Breast epithelium (tissue), 4 donors: ENCODE data around the gene DHRS7B. TPM values are rescaled to one million over a fixed set of nuclear protein-coding genes. Genes with fewer than 3 reads are reported as not detected.

Experiments
- DNase-seq, 2 donors: peaks; one replicate each; pipeline ENCODE4 v3.0.0-alpha.2; 2019; ENCODE audit warnings: low spot score in 2 of 2
- H3K27ac ChIP-seq, 2 donors: fragments of 200-600 bp; sonication (generic) in 1 of 2; one replicate each; pipeline ENCODE4 v1.5.1; 2016 to 2019; ENCODE audit warnings: mild to moderate bottlenecking in 1 of 2
- H3K27me3 ChIP-seq, 2 donors: fragments of 200-600 bp; sonication (generic) in 1 of 2; one replicate each; pipeline versions ENCODE4 v1.5.1 to v1.6.0; 2017 to 2019; ENCODE audit warnings: control low read depth in 1 of 2, mild to moderate bottlenecking in 1 of 2
- H3K36me3 ChIP-seq: fragments of 200-600 bp; one replicate; pipeline ENCODE4 v1.5.1; 2019
- H3K4me1 ChIP-seq, 2 donors: fragments of 200-600 bp; sonication (generic); one replicate each; pipeline ENCODE4 v1.5.1; 2016 to 2019; ENCODE audit warnings: control low read depth in 1 of 2
- H3K4me3 ChIP-seq, 3 donors: fragments of 200-600 bp; sonication (generic); 1 replicate in 2 of 3; 2 replicates in 1 of 3; pipeline ENCODE4 v1.5.1; 2016 to 2019; ENCODE audit warnings: mild to moderate bottlenecking in 3 of 3, moderate library complexity in 2 of 3
- H3K9me3 ChIP-seq, 2 donors: fragments of 200-600 bp; sonication (generic) in 1 of 2; one replicate each; pipeline ENCODE4 v1.5.1; 2016 to 2019; ENCODE audit warnings: control low read depth in 1 of 2
- POLR2A ChIP-seq: fragments of 450-650 bp; IDR thresholded peaks from one replicate; pipeline ENCODE4 v1.6.1; 2016; ENCODE audit warnings: antibody characterized with exemption, mild to moderate bottlenecking, moderate library complexity
- POLR2AphosphoS5 ChIP-seq, 3 donors: sonication (generic); formaldehyde crosslinking; IDR thresholded peaks; one replicate each; pipeline ENCODE4 v1.6.1; 2017; ENCODE audit warnings: antibody characterized with exemption in 3 of 3
- intact Hi-C: fragments of 100-400 bp; cut with DNase I; formaldehyde crosslinking; loops from one replicate; pipeline ENCODE4 v1.15.1; 2023; ENCODE audit warnings: low total_unique reads
- total RNA-seq, 3 donors: library from RNA; depleted of rRNA; stranded (reverse); fragments of >200 nt; gene quantifications; one replicate each; pipeline ENCODE4 v1.1.0, GENCODE V29; 2016
- TF ChIP-seq, protein P1 (sequence below), 3 donors: fragments of 450-650 bp; IDR thresholded peaks; one replicate each; pipeline ENCODE4 v1.5.1; 2016 to 2017; ENCODE audit warnings: antibody characterized with exemption in 3 of 3, mild to moderate bottlenecking in 3 of 3, moderate library complexity in 3 of 3

Gene DHRS7B
- total RNA-seq, 3 donors from 2014 or later: 53.7 to 64.0 (median 60.9) TPM

- TF ChIP-seq POLR2A (no peak), POLR2AphosphoS5 (IDR thresholded peaks at IDR 0.05) (no peak)
- TF ChIP-seq, protein P1, sequence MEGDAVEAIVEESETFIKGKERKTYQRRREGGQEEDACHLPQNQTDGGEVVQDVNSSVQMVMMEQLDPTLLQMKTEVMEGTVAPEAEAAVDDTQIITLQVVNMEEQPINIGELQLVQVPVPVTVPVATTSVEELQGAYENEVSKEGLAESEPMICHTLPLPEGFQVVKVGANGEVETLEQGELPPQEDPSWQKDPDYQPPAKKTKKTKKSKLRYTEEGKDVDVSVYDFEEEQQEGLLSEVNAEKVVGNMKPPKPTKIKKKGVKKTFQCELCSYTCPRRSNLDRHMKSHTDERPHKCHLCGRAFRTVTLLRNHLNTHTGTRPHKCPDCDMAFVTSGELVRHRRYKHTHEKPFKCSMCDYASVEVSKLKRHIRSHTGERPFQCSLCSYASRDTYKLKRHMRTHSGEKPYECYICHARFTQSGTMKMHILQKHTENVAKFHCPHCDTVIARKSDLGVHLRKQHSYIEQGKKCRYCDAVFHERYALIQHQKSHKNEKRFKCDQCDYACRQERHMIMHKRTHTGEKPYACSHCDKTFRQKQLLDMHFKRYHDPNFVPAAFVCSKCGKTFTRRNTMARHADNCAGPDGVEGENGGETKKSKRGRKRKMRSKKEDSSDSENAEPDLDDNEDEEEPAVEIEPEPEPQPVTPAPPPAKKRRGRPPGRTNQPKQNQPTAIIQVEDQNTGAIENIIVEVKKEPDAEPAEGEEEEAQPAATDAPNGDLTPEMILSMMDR (IDR thresholded peaks at IDR 0.05): no peak
These were observed 19.7 kb downstream of the DHRS7B start for GRCh38 chr17:21146362-21147015.

GRCh38 chr17:21149621-21150020, 22.9 kb downstream of the DHRS7B start:
- DNase-seq: no peak
- H3K36me3 ChIP-seq: no peaks in the 10 kb centered on the region
- intact Hi-C loops: no loop called here
- no peak overlapping the region for H3K27ac ChIP-seq
- no peaks in the 10 kb centered on the region for H3K27me3 ChIP-seq
- no peaks in the 10 kb centered on the region for H3K9me3 ChIP-seq
- TF ChIP-seq POLR2A (no peak), POLR2AphosphoS5 (IDR thresholded peaks at IDR 0.05) (no peak)
- TF ChIP-seq, protein P1 (IDR thresholded peaks at IDR 0.05): no peak
- no peak overlapping the region for H3K4me3 ChIP-seq
- H3K4me1 ChIP-seq: no peaks in the 10 kb centered on the region

More at GRCh38 chr17:21146362-21147015, 19.7 kb downstream of the DHRS7B start:
- intact Hi-C loops: no loop called here
- Histone ChIP-seq H3K27me3 (no peaks in the 10 kb centered on the region), H3K4me1 (no peaks in the 10 kb centered on the region), H3K9me3 (no peaks in the 10 kb centered on the region), H3K27ac (no peak overlapping the region), H3K36me3 (no peaks in the 10 kb centered on the region), H3K4me3 (no peak overlapping the region)
- DNase-seq: no peak

- H3K36me3 ChIP-seq: no peaks in the 10 kb centered on the region
- no peaks in the 10 kb centered on the region for H3K27me3 ChIP-seq
- no peaks in the 10 kb centered on the region for H3K9me3 ChIP-seq
- H3K4me3 ChIP-seq: no peak overlapping the region
- no peak for DNase-seq
- no peaks in the 10 kb centered on the region for H3K4me1 ChIP-seq
- TF ChIP-seq POLR2A (no peak), POLR2AphosphoS5 (IDR thresholded peaks at IDR 0.05) (no peak)
- TF ChIP-seq, protein P1 (IDR thresholded peaks at IDR 0.05): no peak
- intact Hi-C loops: no loop called here
- H3K27ac ChIP-seq: no peak overlapping the region
These were observed 26.0 kb downstream of the DHRS7B start for GRCh38 chr17:21152731-21153130.

GRCh38 chr17:21157586-21158370, 31.0 kb downstream of the DHRS7B start:
- H3K9me3 ChIP-seq: no peaks in the 10 kb centered on the region
- H3K4me3 ChIP-seq: no peak overlapping the region
- H3K27me3 ChIP-seq: no peaks in the 10 kb centered on the region
- no peaks in the 10 kb centered on the region for H3K36me3 ChIP-seq
- intact Hi-C loops: no loop called here
- DNase-seq: no peak
- no peak overlapping the region for H3K27ac ChIP-seq
- no peak for TF ChIP-seq POLR2AphosphoS5 (IDR thresholded peaks at IDR 0.05)
- TF ChIP-seq, protein P1 (IDR thresholded peaks at IDR 0.05): no peak
- TF ChIP-seq POLR2A: no peak
- H3K4me1 ChIP-seq: no peaks in the 10 kb centered on the region

DNA sequence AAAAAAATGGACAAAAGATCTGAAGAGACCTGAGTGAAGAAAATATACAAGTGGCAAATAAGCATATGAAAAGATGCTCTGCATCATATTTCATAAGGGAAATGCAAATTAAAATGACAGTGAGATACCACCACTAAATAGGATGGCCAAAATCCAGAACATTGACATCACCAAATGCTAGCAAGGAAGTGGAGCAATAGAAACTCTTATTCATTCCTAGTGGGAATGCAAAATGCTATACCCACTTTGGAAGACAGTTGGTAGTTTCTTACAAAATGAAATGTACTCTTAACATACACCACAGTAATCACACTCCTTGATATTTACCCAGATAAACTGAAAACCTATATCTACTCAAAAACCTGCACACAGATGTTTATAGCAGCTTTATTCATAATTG, 33.6 kb downstream of the DHRS7B start:
- intact Hi-C loops: no loop called here
- Histone ChIP-seq H3K9me3 (no peaks in the 10 kb centered on the region), H3K4me1 (no peaks in the 10 kb centered on the region), H3K36me3 (no peaks in the 10 kb centered on the region), H3K27me3 (no peaks in the 10 kb centered on the region), H3K27ac (no peak overlapping the region), H3K4me3 (no peak overlapping the region)
- TF ChIP-seq, protein P1 (IDR thresholded peaks at IDR 0.05): no peak
- TF ChIP-seq POLR2A (no peak), POLR2AphosphoS5 (IDR thresholded peaks at IDR 0.05) (no peak)
- no peak for DNase-seq
